HepG2 (cell line): ENCODE measurements around the gene PAM16. TPM values are rescaled to one million over a fixed set of nuclear protein-coding genes. Genes with fewer than 3 reads are reported as not detected.

Source experiments
- CREB1 ChIP-seq, 2 experiments: fragments of 450-650 bp in 1 of 2; IDR thresholded peaks; 2 replicates each; pipeline ENCODE4 v1.6.1; 2016 to 2017; ENCODE audit warnings: control low read depth in 1 of 2, mild to moderate bottlenecking in 1 of 2, missing compliant biosample characterization in 1 of 2, missing genetic modification characterization in 1 of 2
- LCORL ChIP-seq, 2 experiments: fragments of 450-650 bp in 1 of 2; sonication (generic) in 1 of 2; formaldehyde crosslinking in 1 of 2; IDR thresholded peaks; 2 replicates each; pipeline versions ENCODE4 v1.5.0 to v1.6.1; 2017 to 2020; ENCODE audit warnings: antibody characterized with exemption in 1 of 2, missing genetic modification reagents in 1 of 2
- PHF5A ChIP-seq: IDR thresholded peaks from one replicate; pipeline ENCODE4 v1.6.1; 2018; ENCODE audit warnings: low read depth, missing genetic modification reagents; ENCODE audit not compliant: unreplicated experiment
- SALL2 ChIP-seq: sonication (generic); formaldehyde crosslinking; IDR thresholded peaks from 2 replicates; pipeline ENCODE4 v1.8.1; 2023; ENCODE audit warnings: mild to moderate bottlenecking, missing genetic modification reagents, inconsistent platforms
- polyA plus RNA-seq, 8 experiments: library from polyadenylated mRNA; depleted of rRNA in 3 of 8; stranded (reverse) in 7 of 8; unstranded in 1 of 8; fragments of >200 nt; fragmentation: Illumina TruSeq in 4 of 8; extraction: Trizol in 4 of 8; gene quantifications; 2 replicates each; pipeline versions ENCODE4 v1.2.1 to v1.2.3, GENCODE V29; 2011 to 2016; ENCODE audit warnings: low read depth in 4 of 8, missing spikeins in 1 of 8, mixed read lengths in 1 of 8; ENCODE audit not compliant: insufficient read depth in 1 of 8
- total RNA-seq, 5 experiments: library from RNA; depleted of rRNA; stranded (reverse); fragments of >200 nt; fragmentation: Illumina TruSeq; extraction: Trizol; gene quantifications; 2 replicates each; pipeline ENCODE4 v1.2.3, GENCODE V29; 2016; ENCODE audit warnings: low read depth in 1 of 5
- TF ChIP-seq, protein P1 (sequence below): sonication (generic); formaldehyde crosslinking; IDR thresholded peaks from 2 replicates; pipeline ENCODE4 v1.5.0; 2020; ENCODE audit warnings: missing genetic modification reagents, mild to moderate bottlenecking, borderline replicate concordance
- TF ChIP-seq, protein P2 (sequence below): sonication (generic); formaldehyde crosslinking; IDR thresholded peaks from 2 replicates; pipeline ENCODE4 v1.8.0; 2022; ENCODE audit warnings: missing genetic modification reagents, mild to moderate bottlenecking, inconsistent platforms, borderline replicate concordance
- TF ChIP-seq, protein P3 (sequence below): sonication (generic); formaldehyde crosslinking; IDR thresholded peaks from 2 replicates; pipeline ENCODE4 v1.5.0; 2020; ENCODE audit warnings: mild to moderate bottlenecking, missing genetic modification reagents, borderline replicate concordance
- TF ChIP-seq, protein P4 (sequence below): sonication (generic); formaldehyde crosslinking; IDR thresholded peaks from 2 replicates; pipeline ENCODE4 v1.4.0; 2020; ENCODE audit warnings: missing genetic modification reagents, mild to moderate bottlenecking, borderline replicate concordance
- TF ChIP-seq, protein P5 (sequence below): sonication (generic); formaldehyde crosslinking; IDR thresholded peaks from 2 replicates; pipeline ENCODE4 v1.4.0; 2020; ENCODE audit warnings: missing genetic modification reagents, borderline replicate concordance
- TF ChIP-seq, protein P6 (sequence below): sonication (generic); formaldehyde crosslinking; IDR thresholded peaks from 2 replicates; pipeline ENCODE4 v1.5.0; 2020; ENCODE audit warnings: mild to moderate bottlenecking, missing genetic modification reagents

The PAM16 gene
- total and polyA plus RNA-seq, 2 of the 13 experiments (the other 11 are each of a cell fraction or from before 2014, with no cell fraction given), result 51.5 to 51.8 TPM

DNA sequence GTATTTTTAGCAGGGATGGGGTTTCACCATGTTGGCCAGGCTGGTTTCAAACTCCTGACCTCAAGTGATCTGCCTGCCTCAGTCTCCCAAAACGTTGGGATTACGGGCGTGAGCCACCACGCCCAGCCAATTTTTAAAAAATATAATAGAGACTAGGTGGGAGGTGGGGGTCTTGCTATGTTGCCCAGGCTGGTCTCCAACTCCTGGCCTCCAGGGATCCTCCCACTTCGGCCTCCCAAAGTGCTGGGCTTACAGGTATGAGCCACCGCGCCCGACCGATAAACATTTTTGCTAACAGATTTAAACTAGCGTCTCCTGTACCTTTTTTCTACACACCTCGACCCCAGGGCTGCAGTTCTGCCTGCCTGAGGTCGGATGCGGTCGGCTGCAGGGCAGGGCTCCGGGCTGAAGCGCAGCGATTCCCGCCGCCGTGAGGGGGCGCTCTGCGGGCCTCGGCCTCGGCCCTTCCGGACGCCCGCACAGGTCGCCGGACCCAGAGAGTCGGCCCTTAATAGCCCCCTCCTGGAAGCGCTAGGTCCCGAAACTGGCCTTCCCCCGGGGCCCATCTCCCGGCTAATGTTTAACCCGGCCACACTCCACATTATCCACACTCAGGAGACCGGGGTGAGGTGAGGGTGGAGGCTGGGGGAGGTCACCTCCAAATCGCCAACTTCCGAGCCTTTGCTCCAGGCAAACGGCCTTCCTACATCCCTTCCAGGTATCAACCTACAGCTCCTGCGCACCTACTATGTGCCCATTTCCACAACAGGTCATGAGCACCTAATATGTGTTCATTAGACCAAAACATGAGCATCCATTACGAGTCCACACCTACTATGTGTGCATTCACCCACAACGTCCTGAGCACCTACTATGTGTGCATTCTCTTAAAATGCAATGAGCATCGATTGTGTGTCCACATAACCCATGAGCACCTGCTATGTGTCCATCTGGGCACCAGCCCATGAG lies 37.3 kb downstream of the PAM16 start (continued):
- TF ChIP-seq, protein P1, sequence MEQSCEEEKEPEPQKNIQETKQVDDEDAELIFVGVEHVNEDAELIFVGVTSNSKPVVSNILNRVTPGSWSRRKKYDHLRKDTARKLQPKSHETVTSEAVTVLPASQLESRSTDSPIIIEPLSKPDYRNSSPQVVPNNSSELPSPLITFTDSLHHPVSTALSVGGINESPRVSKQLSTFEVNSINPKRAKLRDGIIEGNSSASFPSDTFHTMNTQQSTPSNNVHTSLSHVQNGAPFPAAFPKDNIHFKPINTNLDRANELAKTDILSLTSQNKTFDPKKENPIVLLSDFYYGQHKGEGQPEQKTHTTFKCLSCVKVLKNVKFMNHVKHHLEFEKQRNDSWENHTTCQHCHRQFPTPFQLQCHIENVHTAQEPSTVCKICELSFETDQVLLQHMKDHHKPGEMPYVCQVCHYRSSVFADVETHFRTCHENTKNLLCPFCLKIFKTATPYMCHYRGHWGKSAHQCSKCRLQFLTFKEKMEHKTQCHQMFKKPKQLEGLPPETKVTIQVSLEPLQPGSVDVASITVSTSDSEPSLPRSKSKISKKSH (CRISPR knock-in tag), result 0 out of 2 replicates have a peak, but pooled peaks have one; percentile 28
- TF ChIP-seq, protein P2, sequence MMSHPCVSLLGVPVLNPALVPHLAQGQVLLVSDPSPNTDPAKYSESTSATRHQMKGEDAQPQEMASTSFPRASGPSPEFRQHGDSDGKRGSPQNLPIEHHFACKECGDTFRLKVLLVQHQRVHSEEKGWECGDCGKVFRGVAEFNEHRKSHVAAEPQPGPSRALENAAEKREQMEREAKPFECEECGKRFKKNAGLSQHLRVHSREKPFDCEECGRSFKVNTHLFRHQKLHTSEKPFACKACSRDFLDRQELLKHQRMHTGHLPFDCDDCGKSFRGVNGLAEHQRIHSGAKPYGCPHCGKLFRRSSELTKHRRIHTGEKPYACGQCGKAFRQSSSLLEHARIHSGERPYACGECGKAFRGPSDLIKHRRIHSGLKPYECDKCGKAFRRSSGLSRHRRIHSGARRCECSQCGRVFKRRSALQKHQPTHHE (CRISPR knock-in tag), result peak; percentile 46; the same call in 1 of the 2 replicates
- TF ChIP-seq, protein P3, sequence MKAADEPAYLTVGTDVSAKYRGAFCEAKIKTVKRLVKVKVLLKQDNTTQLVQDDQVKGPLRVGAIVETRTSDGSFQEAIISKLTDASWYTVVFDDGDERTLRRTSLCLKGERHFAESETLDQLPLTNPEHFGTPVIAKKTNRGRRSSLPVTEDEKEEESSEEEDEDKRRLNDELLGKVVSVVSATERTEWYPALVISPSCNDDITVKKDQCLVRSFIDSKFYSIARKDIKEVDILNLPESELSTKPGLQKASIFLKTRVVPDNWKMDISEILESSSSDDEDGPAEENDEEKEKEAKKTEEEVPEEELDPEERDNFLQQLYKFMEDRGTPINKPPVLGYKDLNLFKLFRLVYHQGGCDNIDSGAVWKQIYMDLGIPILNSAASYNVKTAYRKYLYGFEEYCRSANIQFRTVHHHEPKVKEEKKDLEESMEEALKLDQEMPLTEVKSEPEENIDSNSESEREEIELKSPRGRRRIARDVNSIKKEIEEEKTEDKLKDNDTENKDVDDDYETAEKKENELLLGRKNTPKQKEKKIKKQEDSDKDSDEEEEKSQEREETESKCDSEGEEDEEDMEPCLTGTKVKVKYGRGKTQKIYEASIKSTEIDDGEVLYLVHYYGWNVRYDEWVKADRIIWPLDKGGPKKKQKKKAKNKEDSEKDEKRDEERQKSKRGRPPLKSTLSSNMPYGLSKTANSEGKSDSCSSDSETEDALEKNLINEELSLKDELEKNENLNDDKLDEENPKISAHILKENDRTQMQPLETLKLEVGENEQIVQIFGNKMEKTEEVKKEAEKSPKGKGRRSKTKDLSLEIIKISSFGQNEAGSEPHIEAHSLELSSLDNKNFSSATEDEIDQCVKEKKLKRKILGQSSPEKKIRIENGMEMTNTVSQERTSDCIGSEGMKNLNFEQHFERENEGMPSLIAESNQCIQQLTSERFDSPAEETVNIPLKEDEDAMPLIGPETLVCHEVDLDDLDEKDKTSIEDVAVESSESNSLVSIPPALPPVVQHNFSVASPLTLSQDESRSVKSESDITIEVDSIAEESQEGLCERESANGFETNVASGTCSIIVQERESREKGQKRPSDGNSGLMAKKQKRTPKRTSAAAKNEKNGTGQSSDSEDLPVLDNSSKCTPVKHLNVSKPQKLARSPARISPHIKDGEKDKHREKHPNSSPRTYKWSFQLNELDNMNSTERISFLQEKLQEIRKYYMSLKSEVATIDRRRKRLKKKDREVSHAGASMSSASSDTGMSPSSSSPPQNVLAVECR (CRISPR knock-in tag), result peak; percentile 36; the same call in 1 of the 2 replicates
- TF ChIP-seq, protein P4, sequence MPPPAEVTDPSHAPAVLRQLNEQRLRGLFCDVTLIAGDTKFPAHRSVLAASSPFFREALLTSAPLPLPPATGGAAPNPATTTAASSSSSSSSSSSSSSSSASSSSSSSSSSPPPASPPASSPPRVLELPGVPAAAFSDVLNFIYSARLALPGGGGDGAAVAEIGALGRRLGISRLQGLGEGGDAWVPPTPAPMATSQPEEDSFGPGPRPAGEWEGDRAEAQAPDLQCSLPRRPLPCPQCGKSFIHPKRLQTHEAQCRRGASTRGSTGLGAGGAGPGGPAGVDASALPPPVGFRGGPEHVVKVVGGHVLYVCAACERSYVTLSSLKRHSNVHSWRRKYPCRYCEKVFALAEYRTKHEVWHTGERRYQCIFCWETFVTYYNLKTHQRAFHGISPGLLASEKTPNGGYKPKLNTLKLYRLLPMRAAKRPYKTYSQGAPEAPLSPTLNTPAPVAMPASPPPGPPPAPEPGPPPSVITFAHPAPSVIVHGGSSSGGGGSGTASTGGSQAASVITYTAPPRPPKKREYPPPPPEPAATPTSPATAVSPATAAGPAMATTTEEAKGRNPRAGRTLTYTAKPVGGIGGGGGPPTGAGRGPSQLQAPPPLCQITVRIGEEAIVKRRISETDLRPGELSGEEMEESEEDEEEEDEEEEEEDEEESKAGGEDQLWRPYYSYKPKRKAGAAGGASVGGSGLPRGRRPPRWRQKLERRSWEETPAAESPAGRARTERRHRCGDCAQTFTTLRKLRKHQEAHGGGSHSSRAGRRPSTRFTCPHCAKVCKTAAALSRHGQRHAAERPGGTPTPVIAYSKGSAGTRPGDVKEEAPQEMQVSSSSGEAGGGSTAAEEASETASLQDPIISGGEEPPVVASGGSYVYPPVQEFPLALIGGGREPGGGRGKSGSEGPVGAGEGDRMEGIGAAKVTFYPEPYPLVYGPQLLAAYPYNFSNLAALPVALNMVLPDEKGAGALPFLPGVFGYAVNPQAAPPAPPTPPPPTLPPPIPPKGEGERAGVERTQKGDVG (CRISPR knock-in tag), result peak; percentile 45; the same call in 1 of the 2 replicates
- TF ChIP-seq CREB1 (IDR thresholded peaks at IDR 0.05), result no peak
- TF ChIP-seq CREB1 (CRISPR knock-in tag; IDR thresholded peaks at IDR 0.05), result no peak
- TF ChIP-seq LCORL (IDR thresholded peaks at IDR 0.05), result 0 out of 2 replicates have a peak, but pooled peaks have one; percentile 6
- peak; percentile 97 for TF ChIP-seq LCORL (CRISPR knock-in tag; IDR thresholded peaks at IDR 0.05)
- TF ChIP-seq, protein P5, sequence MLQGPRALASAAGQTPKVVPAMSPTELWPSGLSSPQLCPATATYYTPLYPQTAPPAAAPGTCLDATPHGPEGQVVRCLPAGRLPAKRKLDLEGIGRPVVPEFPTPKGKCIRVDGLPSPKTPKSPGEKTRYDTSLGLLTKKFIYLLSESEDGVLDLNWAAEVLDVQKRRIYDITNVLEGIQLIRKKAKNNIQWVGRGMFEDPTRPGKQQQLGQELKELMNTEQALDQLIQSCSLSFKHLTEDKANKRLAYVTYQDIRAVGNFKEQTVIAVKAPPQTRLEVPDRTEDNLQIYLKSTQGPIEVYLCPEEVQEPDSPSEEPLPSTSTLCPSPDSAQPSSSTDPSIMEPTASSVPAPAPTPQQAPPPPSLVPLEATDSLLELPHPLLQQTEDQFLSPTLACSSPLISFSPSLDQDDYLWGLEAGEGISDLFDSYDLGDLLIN (CRISPR knock-in tag), result no peak
- TF ChIP-seq, protein P6, sequence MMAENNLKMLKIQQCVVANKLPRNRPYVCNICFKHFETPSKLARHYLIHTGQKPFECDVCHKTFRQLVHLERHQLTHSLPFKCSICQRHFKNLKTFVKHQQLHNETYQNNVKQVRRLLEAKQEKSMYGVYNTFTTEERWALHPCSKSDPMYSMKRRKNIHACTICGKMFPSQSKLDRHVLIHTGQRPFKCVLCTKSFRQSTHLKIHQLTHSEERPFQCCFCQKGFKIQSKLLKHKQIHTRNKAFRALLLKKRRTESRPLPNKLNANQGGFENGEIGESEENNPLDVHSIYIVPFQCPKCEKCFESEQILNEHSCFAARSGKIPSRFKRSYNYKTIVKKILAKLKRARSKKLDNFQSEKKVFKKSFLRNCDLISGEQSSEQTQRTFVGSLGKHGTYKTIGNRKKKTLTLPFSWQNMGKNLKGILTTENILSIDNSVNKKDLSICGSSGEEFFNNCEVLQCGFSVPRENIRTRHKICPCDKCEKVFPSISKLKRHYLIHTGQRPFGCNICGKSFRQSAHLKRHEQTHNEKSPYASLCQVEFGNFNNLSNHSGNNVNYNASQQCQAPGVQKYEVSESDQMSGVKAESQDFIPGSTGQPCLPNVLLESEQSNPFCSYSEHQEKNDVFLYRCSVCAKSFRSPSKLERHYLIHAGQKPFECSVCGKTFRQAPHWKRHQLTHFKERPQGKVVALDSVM, result peak; percentile 88
- TF ChIP-seq SALL2 (CRISPR knock-in tag), result peak; percentile 70; the same call in 1 of the 2 replicates
- peak; percentile 57 for TF ChIP-seq PHF5A (CRISPR knock-in tag)
